GM21447 (cell line): ENCODE data around the gene ASCC3.
"Not testable (repeated sequence)": the region's sequence is repeated elsewhere in the genome, so short reads cannot be mapped to it uniquely, and the experiment has no call there.

Experiments
- ATAC-seq: cut with Tn5 transposase; IDR thresholded peaks from one replicate; pipeline ENCODE4 v1.9.1; 2021; ENCODE audit not compliant: unreplicated experiment

Gene ASCC3

GRCh38 chr6:100880853-100881706, at the start of gene ASCC3:
Gene ASCC3 (minus strand): TSS chr6:100881329. CDS start chr6:100867997, 13,332 bp downstream.
- peak; percentile 94 for ATAC-seq

- ATAC-seq, result no peak
These were observed 44.6 kb upstream of the ASCC3 start for GRCh38 chr6:100925749-100926148.

GRCh38 chr6:100924534-100925227, 43.6 kb upstream of the ASCC3 start:
- ATAC-seq, result no peak

- no peak for ATAC-seq
These were observed 42.5 kb upstream of the ASCC3 start for GRCh38 chr6:100923481-100924165.

GRCh38 chr6:100920028-100920605, 39.0 kb upstream of the ASCC3 start:
- no peak for ATAC-seq

- no peak for ATAC-seq
These were observed 37.0 kb upstream of the ASCC3 start for GRCh38 chr6:100918152-100918551.

- ATAC-seq, result no peak
These were observed 34.7 kb upstream of the ASCC3 start for GRCh38 chr6:100915876-100916275.

- no peak for ATAC-seq
These were observed 32.5 kb upstream of the ASCC3 start for GRCh38 chr6:100913400-100914276.

GRCh38 chr6:100906325-100906724, 25.2 kb upstream of the ASCC3 start:
- no peak for ATAC-seq

- ATAC-seq, result no peak
These were observed 23.9 kb upstream of the ASCC3 start for GRCh38 chr6:100905067-100905466.

GRCh38 chr6:100904316-100904715, 23.2 kb upstream of the ASCC3 start:
- ATAC-seq, result no peak

GRCh38 chr6:100901582-100901981, 20.5 kb upstream of the ASCC3 start:
- no peak for ATAC-seq

- no peak for ATAC-seq
These were observed 18.1 kb upstream of the ASCC3 start for GRCh38 chr6:100899202-100899601.

GRCh38 chr6:100897671-100898070, 16.5 kb upstream of the ASCC3 start:
- ATAC-seq, result no peak

GRCh38 chr6:100893743-100894142, 12.6 kb upstream of the ASCC3 start:
- ATAC-seq, result no peak

- ATAC-seq, result no peak
These were observed 11.6 kb upstream of the ASCC3 start for GRCh38 chr6:100892693-100893092.

- ATAC-seq, result no peak
These were observed 11.0 kb upstream of the ASCC3 start for GRCh38 chr6:100892116-100892515.

GRCh38 chr6:100891079-100891478, 9.9 kb upstream of the ASCC3 start:
- no peak for ATAC-seq

GRCh38 chr6:100890646-100891045, 9.5 kb upstream of the ASCC3 start:
- not testable (repeated sequence) for ATAC-seq

- ATAC-seq, result no peak
These were observed 8.2 kb upstream of the ASCC3 start for GRCh38 chr6:100889351-100889750.
